Thyroid gland (tissue), 4 donors: ENCODE data around the gene DNAJC12. TPM values are rescaled to one million over a fixed set of nuclear protein-coding genes. Genes with fewer than 3 reads are reported as not detected.
"Not testable (repeated sequence)": the region's sequence is repeated elsewhere in the genome, so short reads cannot be mapped to it uniquely, and the experiment has no call there.

Experiments
- DNase-seq, 2 donors: peaks; one replicate each; pipeline ENCODE4 v3.0.0-alpha.2; 2019
- H3K27ac ChIP-seq, 3 donors: fragments of 200-600 bp; sonication (generic); 1 replicate in 2 of 3; 2 replicates in 1 of 3; pipeline ENCODE4 v1.5.1; 2016 to 2019; ENCODE audit warnings: mild to moderate bottlenecking in 1 of 3, moderate library complexity in 1 of 3
- H3K27me3 ChIP-seq: fragments of 200-600 bp; sonication (generic); one replicate; pipeline ENCODE4 v1.5.1; 2019
- H3K36me3 ChIP-seq, 2 donors: fragments of 200-600 bp; sonication (generic); one replicate each; pipeline ENCODE4 v1.5.1; 2016 to 2019
- H3K4me1 ChIP-seq, 2 donors: fragments of 200-600 bp; sonication (generic); one replicate each; pipeline ENCODE4 v1.5.1; 2017 to 2019
- H3K4me3 ChIP-seq, 3 donors: fragments of 200-600 bp; sonication (generic); replicated peaks in 1 of 3; 1 replicate in 2 of 3; 2 replicates in 1 of 3; pipeline ENCODE4 v1.5.1; 2016; ENCODE audit warnings: mild to moderate bottlenecking in 1 of 3
- H3K9me3 ChIP-seq: fragments of 200-600 bp; sonication (generic); one replicate; pipeline ENCODE4 v1.5.1; 2017
- CTCF ChIP-seq, 6 experiments: fragments of 200-600 bp in 3 of 6; fragments of 450-650 bp in 3 of 6; sonication (generic) in 3 of 6; IDR thresholded peaks; one replicate each; pipeline ENCODE4 v1.5.1; 2016 to 2019; ENCODE audit warnings: antibody characterized with exemption in 6 of 6, mild to moderate bottlenecking in 2 of 6, inconsistent platforms in 1 of 6, moderate library complexity in 1 of 6
- POLR2A ChIP-seq, 2 donors: fragments of 450-650 bp; IDR thresholded peaks; one replicate each; pipeline ENCODE4 v1.6.1; 2017; ENCODE audit warnings: antibody characterized with exemption in 2 of 2, mild to moderate bottlenecking in 2 of 2, moderate library complexity in 1 of 2
- WGBS, 2 donors: methylation state at CpG; one replicate each; pipeline ENCODE4 v1.1.5; 2017; 5-methylcytosine and 5-hydroxymethylcytosine counted together
- intact Hi-C: fragments of 100-400 bp; cut with DNase I; formaldehyde crosslinking; loops from one replicate; pipeline ENCODE4 v1.15.1; 2023
- small RNA-seq: library from RNA; depleted of rRNA; stranded (forward); fragments of <200 nt; gene quantifications from one replicate; pipeline ENCODE3, GENCODE V24; 2016
- total RNA-seq, 4 donors: library from RNA; depleted of rRNA; stranded (reverse); fragments of >200 nt; gene quantifications; one replicate each; pipeline ENCODE4 v1.2.3, GENCODE V29; 2016

The DNAJC12 gene
- total RNA-seq, 4 donors from 2014 or later = 0.56 to 7.8 (median 1.9) TPM

DNA sequence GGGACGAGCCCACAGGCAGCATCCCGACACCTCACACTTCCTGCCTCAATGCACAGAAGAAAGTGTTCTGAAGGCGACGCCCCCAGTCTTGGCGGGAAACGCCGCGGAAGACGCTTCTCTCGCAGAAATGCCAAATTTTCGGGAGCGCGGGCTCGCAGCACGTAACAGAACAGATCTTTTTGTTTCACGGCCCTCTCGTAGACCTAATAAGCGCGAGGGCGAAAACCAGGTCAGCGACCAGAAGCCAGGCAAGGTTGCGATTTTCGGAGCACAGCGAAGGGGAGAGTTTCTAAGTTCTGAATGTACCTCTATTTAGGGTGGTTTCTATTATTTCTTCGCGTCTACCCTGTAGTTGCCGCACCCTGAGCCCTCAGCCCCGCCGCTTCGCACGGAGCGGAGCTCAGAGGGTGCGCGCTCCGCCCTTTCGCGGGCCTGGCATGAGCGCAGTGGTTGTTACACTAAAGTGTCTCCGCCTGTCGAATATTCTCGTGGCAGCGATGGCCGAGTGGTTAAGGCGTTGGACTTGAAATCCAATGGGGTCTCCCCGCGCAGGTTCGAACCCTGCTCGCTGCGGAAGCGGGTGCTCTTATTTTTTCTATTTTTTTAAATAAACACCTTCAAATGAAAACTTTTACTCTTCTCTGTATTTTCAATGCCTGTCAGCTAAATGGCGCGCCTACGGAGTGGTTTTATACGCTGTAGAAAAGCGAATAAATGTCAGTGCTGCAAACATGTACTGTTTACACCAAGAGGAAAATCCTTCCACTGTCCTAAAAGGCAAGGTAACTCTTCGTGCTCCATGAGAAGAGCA is 73.8 kb downstream of the DNAJC12 start:
- 0 to 1% methylated on average over 54 to 56 of the region's 56 CpGs for WGBS, 2 donors
- DNase-seq = peak; percentile 92 to 93
- Histone ChIP-seq H3K9me3 (no peaks in the 10 kb centered on the region), H3K4me1 (no peaks in the 10 kb centered on the region), H3K27ac (peak overlapping the region; percentile 89 to 97 (median 92)), H3K36me3 (no peaks in the 10 kb centered on the region), H3K4me3 (peak overlapping the region; percentile 5 to 88 (median 52)), H3K27me3 (no peaks in the 10 kb centered on the region)
- peak in 1 of 2 donors; percentile 25 for TF ChIP-seq POLR2A (IDR thresholded peaks at IDR 0.05)
- no peak for TF ChIP-seq CTCF (IDR thresholded peaks at IDR 0.05)
- intact Hi-C loops = no loop called here

- Histone ChIP-seq H3K27ac (peak overlapping the region; percentile 89 to 97 (median 92)), H3K4me3 (peak overlapping the region in 2 of 3 donors; percentile 52 to 88), H3K36me3 (no peaks in the 10 kb centered on the region), H3K4me1 (no peaks in the 10 kb centered on the region), H3K27me3 (no peaks in the 10 kb centered on the region), H3K9me3 (no peaks in the 10 kb centered on the region)
- WGBS, 2 donors = 1 to 7% methylated on average over 18 to 20 of the region's 22 CpGs
- TF ChIP-seq CTCF (IDR thresholded peaks at IDR 0.05) (no peak), POLR2A (IDR thresholded peaks at IDR 0.05) (no peak)
- DNase-seq = peak; percentile 72 to 73
- intact Hi-C loops = no loop called here
Observed at GRCh38 chr10:67763499-67764011, 74.4 kb downstream of the DNAJC12 start.

DNA sequence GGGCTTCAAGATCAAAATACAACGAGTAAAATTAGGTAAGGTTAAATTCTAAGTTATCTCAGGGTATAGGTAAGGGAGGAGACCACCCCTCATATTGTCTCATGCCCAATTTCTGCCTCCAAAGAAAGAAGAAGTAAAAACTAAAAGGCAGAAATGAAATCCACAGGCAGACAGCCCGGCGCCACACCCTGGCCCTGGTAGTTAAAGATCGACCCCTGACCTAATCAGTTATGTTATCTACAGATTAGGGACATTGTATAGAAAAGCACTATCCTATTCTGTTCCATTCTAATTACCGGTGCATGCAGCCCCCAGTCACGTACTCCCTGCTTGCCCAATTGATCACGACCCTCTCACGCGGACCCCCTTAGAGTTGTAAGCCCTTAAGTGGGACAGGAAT is 75.4 kb downstream of the DNAJC12 start:
- H3K27ac ChIP-seq, H3K9me3 ChIP-seq, DNase-seq, H3K36me3 ChIP-seq, H3K4me1 ChIP-seq, H3K4me3 ChIP-seq, intact Hi-C loops, H3K27me3 ChIP-seq: not testable (repeated sequence)
- 88 to 90% methylated on average over 9 of the region's 9 CpGs for WGBS, 2 donors

GRCh38 chr10:67760272-67760671 is 77.7 kb downstream of the DNAJC12 start:
- Histone ChIP-seq H3K4me1 (no peaks in the 10 kb centered on the region), H3K9me3 (no peaks in the 10 kb centered on the region), H3K36me3 (no peaks in the 10 kb centered on the region), H3K4me3 (no peak overlapping the region), H3K27ac (no peak overlapping the region), H3K27me3 (no peaks in the 10 kb centered on the region)
- TF ChIP-seq CTCF (IDR thresholded peaks at IDR 0.05) (no peak), POLR2A (IDR thresholded peaks at IDR 0.05) (no peak)
- intact Hi-C loops = no loop called here
- DNase-seq = no peak
- 89 to 95% methylated on average over 6 to 7 of the region's 7 CpGs for WGBS, 2 donors

Small RNA genes lying within 50 kb of the gene (small RNA-seq; reads per million reads assigned to genes)
- gene RN7SL394P = not detected
- not detected for gene RNU6-1250P
- gene RNU6-523P = not detected

Other genes starting within 250 kb of the DNAJC12 start
- gene CTNNA3, start 142.0 kb downstream of the DNAJC12 start, total RNA-seq = under 1 TPM in 3 of 4 donors, not detected in 1; 0.11 to 0.79 (median 0.13) TPM
- gene SIRT1, start 46.5 kb upstream of the DNAJC12 start, total RNA-seq = 10 to 100 TPM; 18.4 to 40.4 (median 27.6) TPM
- 10 to 100 TPM; 54.5 to 82.4 (median 67.5) TPM for gene HERC4, start 237.1 kb upstream of the DNAJC12 start, total RNA-seq